Cortex of kidney (tissue), 1 donor: Measurements from ENCODE around the gene PGAM2.
"Not testable (repeated sequence)": the region's sequence is repeated elsewhere in the genome, so short reads cannot be mapped to it uniquely, and the experiment has no call there.

ENCODE experiments used
- DNase-seq: peaks from one replicate; lab custom pipeline; 2025; lab: John Stamatoyannopoulos, UW

The PGAM2 gene

DNA sequence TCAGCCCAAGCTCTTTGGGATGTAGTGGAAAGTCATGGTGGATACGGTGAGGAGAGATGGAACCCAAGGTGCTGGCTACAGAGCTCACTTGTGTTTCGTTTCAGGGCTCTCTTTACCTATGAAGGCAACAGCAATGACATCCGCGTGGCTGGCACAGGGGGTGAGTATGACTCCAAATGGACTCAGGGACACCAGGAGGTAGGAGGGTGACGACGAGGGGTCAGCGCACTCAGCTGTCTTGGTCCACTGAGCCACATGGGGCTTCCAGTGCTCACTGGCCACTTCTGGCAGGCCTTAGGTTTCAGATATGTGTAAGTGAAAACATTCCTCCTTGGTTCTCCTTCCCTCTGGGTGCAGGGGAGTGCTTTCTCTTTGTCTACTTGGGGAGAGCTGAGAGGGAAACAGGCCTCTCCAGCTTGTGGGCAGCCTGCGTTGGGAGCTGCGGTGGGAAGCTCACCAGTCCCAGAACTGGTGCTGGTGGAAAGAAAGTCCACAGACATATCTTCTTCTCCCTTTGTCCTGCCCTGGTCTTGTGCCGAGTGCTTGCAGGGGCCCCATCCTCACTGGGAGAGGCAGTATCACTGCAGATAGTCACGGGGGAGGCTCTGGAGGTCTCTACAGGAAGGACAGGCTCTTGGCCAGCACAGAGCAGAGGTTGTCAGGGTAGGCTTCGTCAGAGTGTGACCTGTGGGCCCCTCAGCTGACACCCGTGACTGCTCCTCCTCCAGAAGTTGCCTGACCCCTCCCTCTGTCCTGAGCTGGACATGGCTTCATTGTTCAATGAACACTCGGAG is 15.0 kb downstream of the PGAM2 start:
- DNase-seq = no peak

DNA sequence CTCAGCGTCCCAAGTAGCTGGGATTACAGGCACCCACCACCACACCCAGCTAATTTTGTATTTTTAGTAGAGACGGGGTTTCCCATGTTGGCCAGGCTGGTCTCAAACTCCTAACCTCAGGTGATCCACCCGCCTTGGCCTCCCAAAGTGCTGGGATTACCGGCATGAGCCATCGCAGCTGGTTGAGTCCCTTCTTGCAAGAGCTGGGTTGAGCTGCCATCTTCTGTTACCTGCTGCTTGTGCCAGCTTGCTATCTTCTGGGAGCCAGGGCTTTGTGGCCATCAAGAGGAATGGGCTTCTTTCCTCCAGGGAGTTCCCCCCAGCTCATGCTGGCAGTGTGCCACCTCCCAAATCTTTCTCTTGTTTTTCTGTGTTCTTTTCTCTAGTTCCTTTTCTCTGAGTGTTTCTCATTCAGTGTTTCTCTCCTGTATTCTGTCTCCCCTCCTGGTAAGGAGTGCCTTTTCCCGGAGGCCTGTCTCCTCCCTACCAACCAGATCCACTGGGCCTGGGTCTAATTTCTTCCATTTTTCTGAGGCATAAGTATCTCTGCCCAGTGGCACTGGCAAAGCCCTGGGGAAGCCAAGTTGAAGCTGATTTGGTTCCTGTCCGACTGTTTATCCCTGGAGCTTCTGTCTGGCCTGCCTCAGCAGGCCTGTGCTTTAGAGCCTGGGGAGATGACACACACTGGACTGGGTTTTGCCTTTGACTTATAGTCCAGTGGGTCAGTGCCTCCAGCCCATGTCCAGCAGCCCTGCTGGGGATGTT is 17.2 kb downstream of the PGAM2 start:
- no peak for DNase-seq

DNA sequence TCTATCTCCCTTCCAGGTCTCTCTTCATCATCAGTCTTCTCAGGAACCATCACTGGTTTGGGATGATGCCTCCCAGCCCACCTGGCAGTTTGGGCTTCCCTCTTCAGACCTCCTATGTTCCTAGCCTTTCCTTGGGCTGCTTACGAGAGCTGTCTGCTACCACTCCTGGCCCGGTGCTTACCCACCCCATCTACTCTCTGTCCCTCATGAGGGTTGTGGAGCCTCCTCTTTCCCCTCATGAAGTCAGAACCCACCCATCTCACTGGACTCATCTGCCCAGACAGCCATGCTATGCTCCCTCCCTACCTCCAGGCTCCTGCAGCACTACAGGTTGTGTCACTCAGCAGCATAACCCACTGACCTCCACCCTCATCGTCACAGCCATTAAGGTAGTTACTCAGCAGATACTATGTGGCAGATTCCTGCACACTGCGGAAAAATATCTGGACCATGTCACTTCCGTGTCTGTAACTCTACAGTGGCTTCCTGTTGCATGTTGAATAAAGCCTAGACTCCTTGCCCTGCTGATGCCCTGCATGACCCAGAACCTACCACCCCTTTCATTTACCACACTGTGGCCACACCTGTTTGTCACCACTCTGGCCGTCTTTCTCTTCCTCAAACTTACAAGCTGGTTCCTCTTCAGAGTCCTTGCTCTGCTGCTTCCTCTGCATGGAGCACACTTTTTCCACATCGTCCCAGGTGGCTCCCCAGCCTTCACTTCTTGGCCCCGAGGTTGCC is 18.9 kb downstream of the PGAM2 start:
- no peak for DNase-seq

GRCh38 chr7:44045226-44046014 is 19.9 kb downstream of the PGAM2 start:
- no peak for DNase-seq

GRCh38 chr7:44044315-44045225 is 20.8 kb downstream of the PGAM2 start, which contains the start of gene DBNL:
Gene DBNL (plus strand): TSS chr7:44044702. CDS start chr7:44044738, 36 bp downstream.
- peak; percentile 65 for DNase-seq

DNA sequence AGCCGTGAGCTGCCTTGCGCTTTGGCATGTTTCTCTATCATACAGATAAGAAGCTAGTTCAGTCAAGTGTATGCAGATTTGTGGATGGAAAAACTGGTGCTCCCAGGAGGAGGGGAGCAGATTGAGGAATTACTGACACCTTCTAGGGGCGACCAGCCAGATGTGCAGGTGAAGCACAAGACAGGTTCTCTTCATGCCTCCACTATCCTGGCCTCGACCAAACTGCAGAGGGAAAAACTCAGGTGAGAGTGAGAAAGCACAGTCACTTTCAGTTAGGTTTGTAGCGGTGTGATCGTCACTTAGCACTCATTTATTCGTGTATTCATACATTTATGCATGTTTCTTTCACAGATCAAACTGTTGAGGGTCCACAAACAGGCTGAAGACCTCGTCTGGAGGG is 21.5 kb downstream of the PGAM2 start:
- DNase-seq = no peak

DNA sequence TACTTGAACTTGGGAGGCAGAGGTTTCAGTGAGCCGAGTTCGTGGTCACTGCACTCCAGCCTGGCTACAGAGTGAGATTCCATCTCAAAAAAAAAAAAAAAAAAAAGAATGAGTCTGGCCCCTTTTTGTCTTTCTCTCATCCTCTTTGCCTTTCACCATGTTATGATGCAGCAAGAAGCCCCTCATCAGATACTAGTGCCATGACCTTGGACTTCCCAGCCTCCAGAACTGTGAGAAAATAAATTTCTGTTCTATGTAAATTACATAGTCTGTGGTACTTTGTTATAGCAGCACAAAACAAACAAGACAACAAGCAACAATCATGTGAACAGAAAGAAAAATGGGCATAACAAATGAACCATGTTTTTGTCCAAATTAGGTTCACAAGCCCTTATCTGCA is 23.1 kb downstream of the PGAM2 start:
- no peak for DNase-seq

- not testable (repeated sequence) for DNase-seq
These were observed 24.9 kb downstream of the PGAM2 start for GRCh38 chr7:44040493-44040891.

DNA sequence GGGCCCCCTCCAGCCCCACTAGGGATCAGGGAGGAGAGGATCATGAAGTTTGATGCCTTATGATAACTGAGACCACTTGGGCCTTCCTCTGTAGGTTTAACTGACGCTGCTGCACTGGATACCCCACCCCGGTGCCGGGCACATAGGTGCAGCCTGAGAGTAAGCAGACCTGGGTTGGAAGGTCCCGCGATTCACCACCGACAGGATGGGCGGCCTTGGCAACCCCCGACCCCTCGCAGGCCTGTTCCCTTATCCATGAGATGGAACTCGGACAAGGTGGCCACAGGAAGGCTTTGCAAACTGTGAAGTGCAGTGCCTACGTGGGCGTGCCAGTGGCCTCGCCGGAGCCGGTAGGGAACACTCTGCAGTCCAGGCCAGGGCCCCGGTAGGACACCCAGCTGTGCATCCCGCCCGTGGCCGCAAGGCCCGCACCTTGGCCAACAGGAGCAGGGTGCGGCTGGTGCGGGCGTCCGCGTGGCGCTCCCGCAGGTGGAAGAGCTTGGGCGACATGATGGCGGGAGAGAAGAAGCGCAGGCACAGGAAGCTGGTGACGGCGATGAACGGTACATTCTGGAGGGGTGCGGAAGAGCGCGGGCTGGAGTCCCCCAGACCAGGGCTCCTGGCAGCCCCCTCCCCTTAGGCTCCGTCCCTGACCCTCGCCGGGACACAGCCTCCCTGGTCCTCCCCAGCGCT is 25.4 kb downstream of the PGAM2 start:
- DNase-seq = not testable (repeated sequence)

DNA sequence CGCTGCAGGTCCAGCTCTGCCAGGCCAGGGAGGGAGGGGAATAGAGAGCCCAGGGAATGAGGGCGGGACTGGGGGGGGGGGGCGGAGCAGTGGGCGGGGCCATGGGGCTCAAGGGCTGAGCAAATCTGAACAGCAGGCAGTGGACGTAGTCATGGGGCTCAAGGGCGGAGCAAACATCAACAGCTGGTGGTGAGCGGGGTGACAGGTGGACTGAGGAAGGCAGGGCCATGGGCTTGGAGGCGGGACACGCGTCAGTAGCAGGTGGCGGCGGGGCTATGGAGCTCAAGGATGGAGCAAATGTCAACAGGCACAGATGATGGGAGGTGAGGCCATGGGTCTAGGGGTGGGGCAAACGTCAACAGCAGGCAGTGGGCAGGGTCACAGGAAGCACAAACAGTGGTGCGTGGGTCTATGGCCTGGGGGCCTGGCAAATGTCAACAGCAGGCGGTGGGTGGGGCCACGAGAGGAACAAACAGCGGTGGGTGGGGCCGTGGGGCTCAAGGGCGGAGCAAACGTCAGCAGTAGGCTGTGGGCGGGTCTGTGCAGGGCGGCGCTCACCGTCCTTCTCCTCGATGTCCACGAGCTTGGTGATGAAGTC is 26.3 kb downstream of the PGAM2 start:
- not testable (repeated sequence) for DNase-seq

DNA sequence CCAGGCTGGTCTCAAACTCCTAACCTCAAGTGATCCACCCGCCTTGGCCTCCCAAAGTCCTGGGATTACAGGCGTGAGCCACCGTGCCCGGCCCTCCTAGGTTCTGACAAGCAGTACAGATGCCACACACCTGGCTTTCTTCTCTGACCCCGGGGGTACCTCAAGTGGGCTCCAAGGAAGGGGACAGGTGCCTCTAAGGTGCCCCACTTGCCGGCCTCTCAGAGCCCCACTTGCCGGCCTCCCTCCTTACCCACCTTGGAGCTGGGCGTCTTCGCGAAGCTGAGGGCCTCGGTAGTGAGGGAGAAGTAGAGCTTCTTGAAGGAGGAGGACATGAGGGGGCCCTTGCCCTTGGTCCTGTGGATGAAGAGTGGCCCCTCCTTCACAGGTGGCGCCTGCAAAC is 26.8 kb downstream of the PGAM2 start:
- DNase-seq = not testable (repeated sequence)

GRCh38 chr7:44037951-44038350 is 27.4 kb downstream of the PGAM2 start:
- DNase-seq = not testable (repeated sequence)

GRCh38 chr7:44036364-44036763 is 29.0 kb downstream of the PGAM2 start:
- DNase-seq = not testable (repeated sequence)

DNA sequence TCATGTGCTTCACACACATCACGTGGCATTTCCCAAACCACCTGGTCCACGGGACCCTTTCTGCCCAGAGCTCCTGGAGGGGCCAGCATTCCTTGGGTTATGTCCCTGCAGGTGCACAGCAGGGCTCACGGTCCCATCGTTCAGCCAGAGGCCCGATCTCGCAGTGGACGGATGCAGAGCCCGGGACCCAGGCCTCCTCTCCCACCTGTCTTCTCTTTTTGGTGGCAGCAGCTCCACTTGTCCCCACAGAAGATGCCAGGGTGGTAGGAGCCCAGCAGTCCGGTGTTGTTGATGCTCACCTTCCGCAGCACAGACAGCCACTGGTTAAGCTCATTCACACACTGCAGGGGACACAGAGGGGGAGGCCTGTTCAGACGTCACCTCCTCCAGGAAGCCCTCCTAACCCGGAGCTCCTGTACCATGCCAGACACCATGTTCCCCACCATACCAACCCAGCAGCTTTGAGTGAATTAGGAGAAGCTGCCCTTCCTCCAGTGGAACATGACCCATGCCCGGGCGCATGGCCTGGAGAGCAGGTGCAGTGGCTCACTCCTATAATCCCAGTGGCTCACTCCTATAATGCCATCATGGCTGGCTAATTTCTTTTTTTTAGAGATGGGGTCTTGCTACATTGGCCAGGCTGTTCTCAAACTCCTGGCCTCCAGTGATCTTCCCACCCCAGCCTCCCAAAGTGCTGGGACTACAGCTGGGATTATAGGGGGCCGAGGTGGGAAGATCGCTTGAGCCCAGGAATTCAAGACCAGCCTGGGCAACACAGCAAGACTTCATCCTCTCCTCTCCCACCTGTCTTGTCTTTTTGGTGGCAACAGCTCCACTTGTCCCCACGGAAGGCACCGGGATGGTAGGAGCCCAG is 31.2 kb downstream of the PGAM2 start:
- not testable (repeated sequence) for DNase-seq

DNA sequence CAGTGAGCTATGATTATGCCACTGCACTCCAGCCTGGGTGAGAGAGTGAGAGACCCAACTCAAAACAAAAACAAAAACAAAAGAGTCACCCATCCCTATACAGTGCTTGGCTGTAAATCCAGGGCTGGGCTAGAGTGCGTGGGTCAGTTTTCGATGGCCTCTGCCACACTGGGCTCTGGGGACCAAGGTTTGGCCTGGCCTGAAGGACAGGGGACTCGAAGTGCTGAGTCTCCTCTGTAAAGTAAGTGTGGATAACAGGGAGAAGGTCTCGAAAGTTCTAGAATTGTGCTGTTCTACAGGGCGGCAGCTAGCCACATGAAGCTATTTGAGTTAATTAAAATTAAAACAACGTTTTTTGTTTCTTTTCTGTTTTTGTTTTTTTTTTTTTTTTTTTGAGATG is 33.3 kb downstream of the PGAM2 start:
- DNase-seq = not testable (repeated sequence)

DNA sequence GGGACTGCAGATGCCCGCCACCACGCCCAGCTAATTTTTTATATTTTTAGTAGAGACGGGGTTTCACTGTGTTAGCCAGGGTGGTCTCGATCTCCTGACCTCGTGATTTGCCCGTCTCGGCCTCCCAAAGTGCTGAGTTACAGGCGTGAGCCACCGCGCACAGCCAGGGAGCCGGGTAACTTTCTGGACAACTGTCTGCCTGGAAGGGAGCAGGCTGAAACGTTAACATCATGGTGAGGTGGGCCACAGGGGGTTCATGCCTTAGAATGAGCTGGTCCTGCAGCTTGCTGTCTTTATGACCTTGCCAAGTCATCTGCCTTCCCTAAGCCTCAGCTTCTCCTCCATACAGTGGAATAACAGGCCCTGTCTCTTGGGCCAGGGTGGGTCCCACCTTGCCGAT is 34.0 kb downstream of the PGAM2 start:
- DNase-seq = not testable (repeated sequence)

GRCh38 chr7:44030029-44030428 is 35.3 kb downstream of the PGAM2 start:
- not testable (repeated sequence) for DNase-seq

GRCh38 chr7:44029433-44029832 is 35.9 kb downstream of the PGAM2 start:
- DNase-seq = not testable (repeated sequence)
